ENCODE results near the gene UROC1.
A peak's percentile ranks its signal among the peaks of the same experiment; 100 is the strongest.

Gene UROC1

GRCh38 chr3:126478581-126479310, 38.8 kb downstream of the UROC1 start:
- no peak for DNase-seq (ENCODE audit: low read depth)

DNA sequence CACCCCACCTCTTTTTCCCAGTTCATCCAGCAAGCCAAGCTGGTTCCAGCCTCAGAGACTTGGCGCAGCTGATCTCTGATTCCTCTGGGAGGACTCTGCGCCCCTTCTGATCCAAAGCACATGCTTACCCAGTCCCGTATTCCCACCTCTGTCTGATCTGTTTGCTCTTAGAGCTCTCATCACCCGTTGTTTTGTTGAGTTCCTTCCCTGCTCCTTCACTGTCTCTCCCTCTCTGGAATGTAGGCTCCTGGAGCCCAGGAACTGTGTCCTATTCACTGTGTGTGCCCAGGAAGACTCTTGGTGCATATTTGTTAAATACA, 40.6 kb downstream of the UROC1 start:
- DNase-seq (ENCODE audit: low read depth): no peak

GRCh38 chr3:126476166-126477060, 41.2 kb downstream of the UROC1 start:
- no peak for DNase-seq (ENCODE audit: low read depth)

DNA sequence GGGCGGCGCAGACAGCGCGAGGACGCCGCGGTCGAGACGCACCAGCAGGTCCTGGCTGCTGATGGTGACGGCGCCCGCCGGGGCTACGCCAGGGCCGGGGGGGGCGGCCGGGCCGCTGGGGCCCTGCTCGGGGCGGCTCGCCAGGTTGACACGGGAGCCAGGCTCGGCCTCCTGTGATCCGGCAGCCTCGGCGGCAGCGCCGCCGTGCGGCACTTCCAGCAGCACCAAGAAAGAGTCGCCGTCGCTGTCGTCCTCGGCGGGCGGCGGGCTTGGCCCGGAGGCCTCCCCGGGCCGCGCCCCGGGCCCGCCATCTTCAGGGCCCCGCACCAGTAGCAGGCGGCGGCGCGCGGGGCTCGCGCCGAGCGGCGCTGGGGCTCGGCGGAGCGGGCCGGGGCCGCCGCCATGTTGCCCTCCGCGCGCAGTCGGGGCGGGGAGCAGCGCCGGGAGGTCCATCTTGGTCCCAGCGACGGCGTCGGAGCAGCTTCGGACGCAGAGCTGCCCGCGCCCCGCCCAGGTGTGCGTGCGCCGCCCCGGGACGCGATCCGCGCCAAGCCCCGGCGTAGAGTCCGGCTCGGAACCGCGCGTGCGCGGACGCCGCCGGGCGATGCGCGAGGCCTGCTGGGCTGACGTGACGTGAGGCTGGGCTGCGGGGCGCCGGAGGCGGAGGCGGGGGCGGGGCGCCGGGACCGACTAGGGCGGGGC, 42.0 kb downstream of the UROC1 start, which contains the start of gene ZXDC:
Gene ZXDC (minus strand): TSS at position 479 of the 702 bp plus-strand sequence. CDS start 26 bp downstream, at position 453.
- peak; percentile 95 for DNase-seq (ENCODE audit: low read depth)

- peak; percentile 48 for DNase-seq (ENCODE audit: low read depth)
Measured at GRCh38 chr3:126474498-126475412, 42.8 kb downstream of the UROC1 start.

DNA sequence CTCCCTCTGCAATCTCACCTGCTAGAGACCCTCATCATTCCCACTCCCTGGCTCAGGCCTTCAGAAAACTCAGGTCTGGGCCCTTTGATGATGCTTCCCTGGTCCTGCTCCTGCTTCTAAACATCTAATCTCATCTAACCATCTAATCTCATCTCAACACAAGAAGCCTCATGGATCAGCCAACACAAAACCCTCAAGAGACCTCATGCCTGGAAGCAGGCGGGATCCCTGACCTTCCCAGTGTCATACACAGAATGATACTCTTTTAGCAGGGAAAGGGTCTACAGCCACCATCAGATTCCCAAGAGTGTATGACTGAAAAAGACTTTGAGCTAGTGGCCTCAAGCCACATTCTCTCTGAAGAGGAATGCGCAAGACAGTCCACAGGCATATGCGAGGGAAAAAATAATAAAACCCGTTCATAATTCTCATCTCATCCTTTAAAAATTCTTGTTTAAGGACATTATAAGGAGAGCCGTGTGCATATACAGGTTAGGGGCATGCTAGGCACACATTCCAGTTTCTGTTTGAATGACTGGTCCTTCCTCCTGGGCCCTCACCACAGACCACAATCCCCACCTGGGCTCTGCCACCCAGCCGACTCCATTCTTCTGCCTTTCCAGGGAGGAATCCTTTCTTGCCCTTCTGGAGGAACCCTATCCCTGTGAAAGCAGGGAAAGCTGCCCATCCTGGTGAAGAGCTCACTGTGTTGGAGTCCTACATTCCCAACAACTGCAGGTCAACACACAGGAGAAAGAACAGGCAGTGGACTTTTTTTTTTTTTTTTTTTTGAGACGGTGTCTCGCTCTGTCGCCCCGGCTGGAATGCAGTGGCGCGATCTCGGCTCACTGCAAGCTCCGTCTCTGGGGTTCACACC, 44.0 kb downstream of the UROC1 start:
- DNase-seq (ENCODE audit: low read depth): no peak

- peak; percentile 91 for DNase-seq (ENCODE audit: low read depth)
Measured at GRCh38 chr3:126472277-126473006, 45.1 kb downstream of the UROC1 start.

- DNase-seq (ENCODE audit: low read depth): no peak
Measured at GRCh38 chr3:126469479-126469878, 48.1 kb downstream of the UROC1 start.

DNA sequence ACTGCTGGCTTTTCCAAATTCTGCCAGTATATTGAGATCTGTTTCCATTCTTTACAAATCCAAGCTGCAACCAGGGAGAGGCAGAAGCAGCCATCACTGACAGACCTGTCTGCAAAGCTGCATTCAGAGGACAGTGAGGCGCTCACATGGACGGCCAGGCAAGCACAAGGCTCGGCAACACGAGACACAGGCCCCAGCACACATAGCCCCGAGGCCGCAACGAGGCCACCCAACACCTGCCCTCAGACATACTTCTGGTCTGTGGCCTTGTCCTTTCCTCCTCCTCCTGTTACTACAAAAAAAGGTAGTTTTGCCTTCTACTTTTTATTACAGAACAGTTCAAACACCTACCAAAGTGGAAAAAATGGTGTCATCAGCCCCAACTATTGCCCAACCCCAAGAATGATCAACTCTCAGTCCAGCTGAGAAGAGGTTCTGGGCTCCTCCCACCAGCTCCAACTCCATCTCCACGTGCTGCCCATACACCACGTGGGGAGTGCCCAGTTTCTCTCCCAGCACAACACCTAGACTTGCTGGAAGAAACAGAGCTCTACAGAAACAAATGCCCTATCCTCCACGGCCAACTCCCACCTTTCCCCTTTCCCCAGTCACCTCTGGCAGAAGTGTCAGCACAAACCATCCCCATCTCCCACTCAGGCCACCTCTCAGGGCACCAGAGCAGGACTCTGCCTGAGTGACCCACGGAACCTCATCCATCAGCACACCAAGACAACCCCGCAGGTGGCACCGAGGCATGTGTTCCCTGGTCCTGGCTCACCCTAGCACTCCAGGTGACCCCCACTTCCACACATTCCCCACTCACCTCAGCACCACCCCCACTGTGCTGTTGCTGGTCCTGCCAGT, 49.3 kb downstream of the UROC1 start:
- DNase-seq (ENCODE audit: low read depth): peak; percentile 45

DNA sequence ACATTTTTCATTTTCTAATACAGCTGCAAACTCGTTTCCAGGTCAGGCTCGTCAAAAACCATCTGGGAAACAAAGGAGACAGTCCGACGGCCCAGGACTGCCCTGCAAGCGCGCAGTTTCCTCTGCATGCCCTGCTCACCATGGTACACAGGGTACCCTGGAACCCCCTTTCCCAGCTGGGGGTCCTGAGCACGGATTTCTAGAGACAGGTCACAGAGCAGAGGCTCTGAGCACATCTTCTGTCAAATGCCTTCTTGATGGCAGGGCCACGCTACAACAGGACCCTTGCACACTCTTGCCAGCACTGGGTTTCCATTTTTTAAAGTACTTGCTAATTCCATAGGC, 50.0 kb downstream of the UROC1 start:
- DNase-seq (ENCODE audit: low read depth): no peak

GRCh38 chr3:126466886-126467610, 50.5 kb downstream of the UROC1 start:
- DNase-seq (ENCODE audit: low read depth): no peak

- no peak for DNase-seq (ENCODE audit: low read depth)
Measured at GRCh38 chr3:126465928-126466544, 51.5 kb downstream of the UROC1 start.

DNA sequence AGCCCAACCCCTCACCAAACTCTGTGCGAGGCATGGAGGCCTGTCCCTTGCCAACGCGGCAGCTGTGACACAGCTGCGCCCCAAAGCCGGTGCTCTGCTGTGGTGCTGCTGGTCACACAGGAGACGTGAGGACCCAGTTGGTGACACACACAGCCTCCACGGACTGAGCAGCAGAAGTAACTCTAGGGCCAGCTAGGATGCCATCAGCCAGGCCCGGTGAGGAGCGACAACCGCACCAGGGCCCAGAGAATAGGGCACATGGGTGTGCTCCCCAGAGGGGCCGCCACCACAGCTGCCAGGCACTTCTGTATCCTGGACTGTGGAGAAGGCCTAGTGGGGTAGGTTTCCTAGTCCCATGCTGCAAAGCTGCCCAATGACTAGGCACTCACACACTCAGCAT, 52.6 kb downstream of the UROC1 start:
- DNase-seq (ENCODE audit: low read depth): no peak

- DNase-seq (ENCODE audit: low read depth): no peak
Measured at GRCh38 chr3:126464494-126464893, 53.1 kb downstream of the UROC1 start.

DNA sequence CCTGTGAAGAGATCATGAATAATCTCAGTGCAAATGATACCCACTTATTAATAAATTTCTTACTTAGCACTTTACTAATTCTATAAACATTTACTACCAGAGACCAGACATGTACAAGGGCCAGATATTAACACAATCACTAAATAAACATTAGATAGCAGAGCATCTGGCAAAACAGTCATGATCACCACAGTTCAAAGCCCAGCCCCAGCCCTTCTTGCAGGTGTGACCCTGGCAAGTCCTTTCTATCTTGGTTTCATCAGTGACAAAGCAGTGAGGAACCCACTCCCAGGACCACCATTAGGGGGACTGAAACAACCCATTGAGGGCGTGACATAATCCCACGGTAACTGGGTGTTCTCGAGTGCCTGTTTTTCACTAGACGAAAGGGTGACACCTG, 53.5 kb downstream of the UROC1 start:
- no peak for DNase-seq (ENCODE audit: low read depth)

DNA sequence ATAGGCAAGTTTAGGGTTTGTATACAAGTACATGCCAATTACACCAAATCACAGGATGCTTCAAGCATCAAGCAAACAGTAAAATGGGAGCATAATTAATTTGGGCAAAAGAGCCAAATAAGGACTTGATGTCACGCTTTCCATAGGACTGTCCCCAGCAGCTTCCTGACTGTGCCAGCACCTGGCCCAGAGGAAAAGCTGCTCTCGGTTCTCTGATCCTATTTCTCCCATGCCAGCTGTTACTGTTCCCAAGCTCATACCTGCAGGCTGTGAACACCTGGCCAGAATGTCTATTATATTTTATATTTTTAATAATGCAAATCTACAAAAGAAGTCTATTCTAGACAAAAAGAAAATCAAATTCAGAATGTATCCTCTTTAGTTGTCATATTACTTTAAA, 54.1 kb downstream of the UROC1 start:
- no peak for DNase-seq (ENCODE audit: low read depth)

- DNase-seq (ENCODE audit: low read depth): no peak
Measured at GRCh38 chr3:126461450-126462070, 56.0 kb downstream of the UROC1 start.

Data from EH (cell line).